Sciatic nerve (tissue), 2 donors: ENCODE data around the gene IGFL1. TPM values are rescaled to one million over a fixed set of nuclear protein-coding genes. Genes with fewer than 3 reads are reported as not detected.
A peak's percentile ranks its signal among the peaks of the same experiment; 100 is the strongest.
"Not testable (repeated sequence)": the region's sequence is repeated elsewhere in the genome, so short reads cannot be mapped to it uniquely, and the experiment has no call there.

ENCODE experiments used
- ATAC-seq: fragments of 200-7000 bp; cut with Tn5 transposase; one replicate; pipeline ENCODE4 v1.9.1; 2020; ENCODE audit warnings: mild to moderate bottlenecking, moderate library complexity
- DNase-seq: peaks from one replicate; pipeline ENCODE4 v3.0.0-alpha.2; 2020; ENCODE audit warnings: low spot score
- intact Hi-C: fragments of 100-400 bp; cut with DNase I; formaldehyde crosslinking; loops from one replicate; pipeline ENCODE4 v1.14.2; 2022
- total RNA-seq: library from RNA; stranded (reverse); fragmentation: NEBNext Ultra II Directional; extraction: Animal tissue kit (Norgen Biotek cat#: 25700); gene quantifications from one replicate; pipeline ENCODE4 v1.2.1, GENCODE V29; 2021
- donor health status: DM: no; HTN: no; CAD: no.
- donor health status: DM: no; HTN: no; CAD: no.

The IGFL1 gene
- total RNA-seq, 1 donor from 2014 or later = not detected

DNA sequence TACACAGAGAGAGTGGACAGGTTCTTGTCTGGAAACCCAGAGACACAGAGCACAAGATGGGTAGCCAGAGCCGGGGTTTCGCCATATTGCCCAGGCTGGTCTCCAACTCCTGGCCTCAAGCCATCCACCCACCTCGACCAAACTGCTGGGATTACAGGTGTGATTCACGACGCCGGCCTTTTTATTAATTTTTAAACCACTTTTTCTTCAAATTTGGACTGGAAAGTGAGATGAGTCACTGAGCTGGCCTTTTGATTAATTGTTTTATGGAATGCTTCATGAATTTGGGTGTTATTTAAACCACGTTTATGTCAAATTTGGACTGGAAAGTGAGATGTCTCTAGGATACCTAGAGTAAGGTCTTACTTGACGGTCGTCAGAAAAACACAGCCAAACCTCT lies 12.1 kb upstream of the IGFL1 start:
- ATAC-seq = no peak
- intact Hi-C loops = no loop called here

DNA sequence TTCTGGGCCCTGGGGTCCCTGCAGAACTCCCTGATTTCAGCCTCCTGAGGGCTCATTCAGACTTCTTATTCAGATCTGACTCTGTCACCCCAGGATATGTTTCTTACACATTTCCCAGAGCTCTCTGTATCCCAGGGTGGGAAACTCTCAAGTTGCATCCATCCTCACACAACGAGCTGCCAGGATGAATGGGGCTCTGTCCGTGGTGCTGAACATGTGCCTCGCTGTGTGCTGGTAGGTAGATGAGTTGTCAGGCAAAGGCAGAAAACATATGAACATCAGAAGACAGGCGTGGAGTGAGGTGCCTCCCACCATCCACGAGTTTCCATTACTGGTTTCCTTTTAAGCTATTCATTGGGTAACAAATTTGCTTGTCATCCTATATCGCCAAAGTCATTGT lies 11.4 kb upstream of the IGFL1 start:
- ATAC-seq (no peak), DNase-seq (no peak)
- intact Hi-C loops = no loop called here

More for the DNA sequence above, 12.1 kb upstream of the IGFL1 start:
- no peak for DNase-seq

- DNase-seq = no peak
- intact Hi-C loops = no loop called here
- no peak for ATAC-seq
These were observed 9.4 kb upstream of the IGFL1 start for GRCh38 chr19:46220038-46220615.

GRCh38 chr19:46221152-46221551 lies 8.4 kb upstream of the IGFL1 start:
- ATAC-seq (no peak), DNase-seq (no peak)
- intact Hi-C loops = no loop called here

DNA sequence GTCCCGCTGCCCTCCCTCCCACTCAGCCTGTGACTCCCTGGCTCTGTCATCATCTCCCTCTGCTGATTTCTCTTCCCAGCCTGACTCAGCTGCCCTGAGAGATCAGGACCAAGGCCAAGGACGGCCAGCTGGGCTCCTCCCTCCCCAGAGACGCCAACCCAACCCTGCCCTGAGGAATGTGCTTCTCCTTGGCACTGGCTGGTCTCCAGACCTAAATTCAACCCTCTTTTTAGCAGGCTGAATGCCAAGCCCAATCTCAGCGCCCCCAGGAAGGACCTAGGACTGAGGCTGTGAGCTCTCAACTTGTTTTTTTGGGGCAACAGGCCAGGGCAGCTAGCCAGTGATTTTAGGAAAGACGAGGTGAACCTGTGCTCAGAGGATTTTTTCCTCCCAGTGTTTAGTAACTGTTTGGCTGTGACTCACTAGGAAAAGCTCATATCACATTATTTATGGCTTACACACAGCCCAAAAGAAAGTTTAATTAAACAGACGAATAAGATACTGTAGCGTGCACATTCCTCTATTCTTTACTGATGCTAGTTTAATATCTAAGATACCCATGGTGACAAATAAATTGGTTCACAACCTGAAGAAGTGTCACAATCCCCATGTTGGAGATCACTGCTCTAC lies 7.4 kb upstream of the IGFL1 start:
- ATAC-seq (peak; percentile 73), DNase-seq (no peak)
- intact Hi-C loops = no loop called here

- intact Hi-C loops, ATAC-seq, DNase-seq: not testable (repeated sequence)
These were observed 5.8 kb upstream of the IGFL1 start for GRCh38 chr19:46223787-46224186.

GRCh38 chr19:46224773-46225172 lies 4.8 kb upstream of the IGFL1 start:
- no peak for ATAC-seq
- intact Hi-C loops = no loop called here
- DNase-seq = no peak

DNA sequence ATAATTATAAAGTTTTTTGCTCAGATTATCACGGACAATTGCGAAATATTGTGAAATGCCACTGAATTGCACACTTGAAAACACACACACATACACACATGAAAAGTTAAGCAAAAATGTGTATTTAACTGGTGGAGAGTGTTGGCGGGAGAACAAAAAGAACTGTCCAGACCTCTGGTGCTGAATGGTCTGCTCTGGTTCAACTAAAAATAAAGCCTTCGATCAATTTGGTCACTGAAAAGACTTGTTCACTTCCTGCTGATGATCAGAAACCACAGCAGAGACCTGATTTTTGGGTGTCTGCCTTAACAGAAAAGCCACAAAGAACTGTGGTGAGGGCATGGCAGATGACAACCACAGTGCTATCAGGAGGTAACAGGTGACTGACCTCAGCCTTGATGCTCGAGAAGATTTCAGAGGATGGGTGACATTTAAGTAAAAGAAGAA lies 4.0 kb upstream of the IGFL1 start:
- intact Hi-C loops = no loop called here
- ATAC-seq (no peak), DNase-seq (no peak)

GRCh38 chr19:46226438-46226973 lies 3.0 kb upstream of the IGFL1 start:
- DNase-seq (peak; percentile 47), ATAC-seq (no peak)
- intact Hi-C loops = no loop called here

DNA sequence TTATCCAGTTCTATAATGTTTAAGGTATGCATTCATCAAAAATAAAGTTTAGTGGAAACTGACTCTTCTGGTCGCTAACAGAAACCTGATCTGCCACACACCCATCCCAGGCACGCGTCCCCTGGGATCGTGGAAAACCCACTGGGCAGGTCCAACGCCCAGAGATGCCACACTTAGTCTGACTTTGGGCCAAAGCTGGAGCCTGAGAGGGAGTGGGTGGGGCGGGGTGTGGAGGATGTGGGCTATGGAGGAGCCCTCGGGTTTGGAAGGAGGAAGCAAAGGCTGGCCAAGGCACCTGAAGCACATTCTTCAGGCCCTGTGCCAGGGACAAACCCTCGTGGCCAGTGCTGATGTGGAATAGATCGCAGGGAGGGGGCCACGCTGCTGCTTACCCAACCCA lies 2.5 kb downstream of the IGFL1 start:
- ATAC-seq = no peak
- intact Hi-C loops = loop anchor here (5.0 kb wide), 1 partner anchor 85 kb away; the partner anchor contains the start of gene IGFL2
- DNase-seq = peak; percentile 32

DNA sequence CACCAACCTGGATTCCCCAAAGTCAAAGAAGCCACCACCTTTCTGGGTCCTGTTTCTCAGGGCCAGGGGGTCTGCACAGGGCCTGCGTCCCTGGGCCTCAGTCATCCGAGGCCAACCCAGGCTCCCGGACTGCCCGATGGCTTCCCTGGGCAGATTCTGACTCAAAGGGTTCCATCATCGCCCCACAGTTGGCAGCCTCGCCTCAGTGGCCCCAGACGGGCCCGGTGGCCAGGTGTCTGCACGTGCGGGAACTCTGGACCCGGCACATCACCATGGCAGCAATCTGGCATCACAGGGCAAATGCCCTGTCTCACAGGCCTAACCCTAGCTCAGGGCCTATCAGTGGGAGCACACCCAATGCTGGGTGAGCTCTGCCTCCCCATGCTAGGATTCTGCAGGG lies 2.9 kb downstream of the IGFL1 start:
- DNase-seq (peak; percentile 35), ATAC-seq (no peak)
- intact Hi-C loops = loop anchor here (5.0 kb wide), 1 partner anchor 85 kb away; the partner anchor contains the start of gene IGFL2

GRCh38 chr19:46232938-46233621 lies 3.5 kb downstream of the IGFL1 start:
- ATAC-seq = no peak
- intact Hi-C loops = loop anchor here (5.0 kb wide), 1 partner anchor 86 kb away; the partner anchor contains the start of gene IGFL2
- DNase-seq = peak; percentile 32

- intact Hi-C loops = loop anchor here (5.0 kb wide), 1 partner anchor 87 kb away; the partner anchor contains the start of gene IGFL2
- not testable (repeated sequence) for ATAC-seq, DNase-seq
These were observed 4.3 kb downstream of the IGFL1 start for GRCh38 chr19:46233871-46234270.

GRCh38 chr19:46238141-46238540 lies 8.6 kb downstream of the IGFL1 start:
- ATAC-seq, DNase-seq, intact Hi-C loops: not testable (repeated sequence)

GRCh38 chr19:46239193-46240024 lies 9.9 kb downstream of the IGFL1 start:
- no peak for ATAC-seq
- intact Hi-C loops = no loop called here
- no peak for DNase-seq

- intact Hi-C loops = no loop called here
- ATAC-seq (no peak), DNase-seq (no peak)
These were observed 11.2 kb downstream of the IGFL1 start for GRCh38 chr19:46240693-46241092.

DNA sequence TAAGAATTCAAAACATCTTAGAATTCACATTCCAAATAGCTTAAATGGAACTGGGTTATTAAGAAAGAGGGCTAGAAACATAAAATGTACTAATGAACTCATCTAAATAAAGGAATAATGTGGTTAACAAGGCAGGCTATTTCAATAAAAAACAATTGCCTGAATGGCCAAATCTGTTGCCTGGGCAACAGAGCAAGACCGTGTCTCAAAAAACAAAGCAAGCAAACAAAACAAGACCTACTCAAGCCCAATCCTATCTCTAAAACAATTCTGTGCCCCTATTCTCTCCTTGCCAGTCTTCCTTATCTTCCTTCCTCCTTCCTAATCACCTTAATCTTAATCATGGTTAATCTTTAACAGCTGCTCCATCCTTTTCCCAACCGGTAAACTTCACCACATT lies 12.1 kb downstream of the IGFL1 start:
- DNase-seq (no peak), ATAC-seq (no peak)
- intact Hi-C loops = no loop called here

DNA sequence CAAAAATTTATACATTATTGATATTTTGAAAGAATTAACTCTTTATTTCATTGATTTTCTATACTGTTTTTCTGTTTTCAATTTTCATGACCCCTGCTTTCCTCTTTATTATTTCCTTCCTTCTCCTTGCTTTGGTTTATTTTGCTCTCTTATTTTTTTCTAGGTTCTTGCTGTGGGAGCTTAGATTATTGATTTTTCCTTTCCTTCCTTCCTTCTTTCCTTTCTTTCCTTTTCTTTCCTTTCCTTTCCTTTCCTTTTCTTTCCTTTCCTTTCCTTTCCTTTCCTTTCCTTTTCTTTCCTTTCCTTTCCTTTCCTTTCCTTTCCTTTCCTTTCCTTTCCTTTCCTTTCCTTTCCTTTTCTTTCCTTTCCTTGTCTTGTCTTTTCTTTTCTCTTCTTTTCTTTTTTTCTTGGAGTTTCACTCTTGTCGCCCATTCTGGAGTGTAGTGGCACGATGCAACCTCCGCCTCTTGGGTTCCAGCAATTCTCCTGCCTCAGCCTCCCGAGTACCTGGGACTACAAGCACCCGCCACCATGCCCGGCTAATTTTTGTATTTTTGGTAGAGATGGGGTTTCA lies 13.6 kb downstream of the IGFL1 start:
- ATAC-seq, intact Hi-C loops, DNase-seq: not testable (repeated sequence)
